Endothelial cell of umbilical vein (primary cell): ENCODE data around the gene MT1E. TPM values are rescaled to one million over a fixed set of nuclear protein-coding genes. Genes with fewer than 3 reads are reported as not detected.

Experiments used
- BruUV-seq: library from RNA; stranded (reverse); fragments of 400-500 nt; replicated peaks from 2 replicates; lab custom pipeline; 2021; lab: Mats Ljungman, UMichigan
- CTCF ChIA-PET: fragments of 300-600, 350-600 bp; sonication (Branson Sonifier 250); formaldehyde crosslinking; loops from one replicate; lab custom pipeline; 2021; ENCODE audit warnings: antibody characterized with exemption, inconsistent platforms; lab: Charles Lee
- POLR2A ChIA-PET: fragments of 300-600, 350-600 bp; sonication (Branson Sonifier 250); formaldehyde crosslinking; loops from one replicate; lab custom pipeline; 2021; ENCODE audit warnings: antibody characterized with exemption, inconsistent platforms; lab: Charles Lee
- DNase-seq: peaks from one replicate; pipeline ENCODE4 v3.0.0-alpha.2; 2011; ENCODE audit warnings: low read depth, low spot score
- FAIRE-seq: peaks from 2 replicates; lab custom pipeline; 2011; peaks lifted over from hg19 to GRCh38; lab: Jason Lieb, UNC
- H2AFZ ChIP-seq: 2 replicates; pipeline ENCODE4 v1.6.0; 2012; ENCODE audit warnings: low read depth, low read length, control low read depth, inconsistent platforms
- H3K27ac ChIP-seq: 2 replicates; pipeline ENCODE4 v1.5.1; 2011; ENCODE audit warnings: low read depth, mild to moderate bottlenecking, control low read depth, low read length, moderate library complexity; ENCODE audit not compliant: insufficient read depth
- H3K27me3 ChIP-seq, 2 experiments: 2 replicates each; pipeline versions ENCODE4 v1.6.0 to v1.6.1; 2011; ENCODE audit warnings: low read length in 2 of 2, mixed read lengths in 1 of 2; ENCODE audit not compliant: control insufficient read depth in 2 of 2, insufficient read depth in 2 of 2
- H3K36me3 ChIP-seq, 2 experiments: 2 replicates in 1 of 2; 3 replicates in 1 of 2; pipeline ENCODE4 v1.5.1; 2011; ENCODE audit warnings: low read length in 2 of 2, mild to moderate bottlenecking in 1 of 2, moderate library complexity in 1 of 2; ENCODE audit not compliant: control insufficient read depth in 2 of 2, insufficient read depth in 2 of 2; ENCODE audit errors: extremely low read depth in 1 of 2
- H3K4me1 ChIP-seq: 3 replicates; pipeline ENCODE4 v1.5.1; 2011; ENCODE audit warnings: mild to moderate bottlenecking, low read length; ENCODE audit not compliant: control insufficient read depth, insufficient read depth; ENCODE audit errors: extremely low read depth
- H3K4me2 ChIP-seq: 2 replicates; pipeline ENCODE4 v1.6.1; 2011; ENCODE audit warnings: low read length, control low read depth, mixed read lengths; ENCODE audit not compliant: insufficient read depth
- H3K4me3 ChIP-seq, 3 experiments: fragments of 200-600 bp in 1 of 3; sonication (generic), shearing (Covaris generic) in 1 of 3; replicated peaks in 1 of 3; 2 replicates each; pipeline ENCODE4 v1.5.1; 2011 to 2016; ENCODE audit warnings: control low read depth in 3 of 3, low read length in 3 of 3, mild to moderate bottlenecking in 2 of 3, inconsistent platforms in 1 of 3, low read depth in 1 of 3, moderate library complexity in 1 of 3; ENCODE audit not compliant: insufficient read depth in 1 of 3
- H3K79me2 ChIP-seq: 2 replicates; pipeline ENCODE4 v1.6.0; 2012; ENCODE audit warnings: low read length, inconsistent platforms; ENCODE audit not compliant: control insufficient read depth, insufficient read depth
- H3K9ac ChIP-seq: replicated peaks from 2 replicates; pipeline ENCODE3; 2011; ENCODE audit warnings: low read length, control low read depth; ENCODE audit not compliant: insufficient read depth; ENCODE audit errors: extremely low read depth
- H3K9me1 ChIP-seq: replicated peaks from 3 replicates; pipeline ENCODE4 v1.6.0; 2011; ENCODE audit warnings: mild to moderate bottlenecking, low read length; ENCODE audit not compliant: control insufficient read depth, insufficient read depth; ENCODE audit errors: extremely low read depth
- H3K9me3 ChIP-seq: replicated peaks from 2 replicates; pipeline ENCODE4 v1.5.1; 2012; ENCODE audit warnings: low read length, inconsistent platforms; ENCODE audit not compliant: control insufficient read depth, insufficient read depth
- H4K20me1 ChIP-seq: replicated peaks from 2 replicates; pipeline ENCODE3; 2011; ENCODE audit warnings: mild to moderate bottlenecking, low read length; ENCODE audit not compliant: control insufficient read depth, insufficient read depth; ENCODE audit errors: extremely low read depth
- CTCF ChIP-seq, 2 donors: IDR thresholded peaks; 1 replicate in 1 of 2; 2 replicates in 1 of 2; pipeline ENCODE4 v1.5.1; 2011; ENCODE audit warnings: low read length in 2 of 2, mild to moderate bottlenecking in 2 of 2, moderate library complexity in 2 of 2, control low read depth in 1 of 2, inconsistent platforms in 1 of 2, low read depth in 1 of 2; ENCODE audit not compliant: insufficient read depth in 1 of 2; ENCODE audit errors: extremely low read depth in 1 of 2
- EZH2 ChIP-seq: IDR thresholded peaks from 2 replicates; pipeline ENCODE4 v1.6.1; 2012; ENCODE audit warnings: borderline replicate concordance, low read depth, mild to moderate bottlenecking, moderate library complexity, low read length, inconsistent platforms; ENCODE audit not compliant: severe bottlenecking
- FOS ChIP-seq: IDR thresholded peaks from 2 replicates; pipeline ENCODE4 v1.6.1; 2011; ENCODE audit warnings: mild to moderate bottlenecking, low read length, moderate library complexity, borderline replicate concordance; ENCODE audit not compliant: insufficient read depth
- GATA2 ChIP-seq: IDR thresholded peaks from 2 replicates; pipeline ENCODE4 v1.7.0; 2011; ENCODE audit warnings: low read depth, mild to moderate bottlenecking, moderate library complexity, mixed read lengths, low read length; ENCODE audit not compliant: insufficient read length, insufficient read depth
- JUN ChIP-seq: IDR thresholded peaks from 2 replicates; pipeline ENCODE4 v1.6.1; 2011; ENCODE audit warnings: borderline replicate concordance, low read depth; ENCODE audit not compliant: insufficient read length, insufficient read depth
- MAX ChIP-seq: IDR thresholded peaks from 2 replicates; pipeline ENCODE4 v1.6.1; 2011; ENCODE audit not compliant: insufficient read depth, insufficient read length
- MYC ChIP-seq: IDR thresholded peaks from one replicate; pipeline ENCODE4 v1.6.1; 2011; ENCODE audit warnings: mild to moderate bottlenecking, low read depth, low read length
- POLR2A ChIP-seq: IDR thresholded peaks from 2 replicates; pipeline ENCODE4 v1.6.1; 2012; ENCODE audit warnings: low read depth, mild to moderate bottlenecking, control low read depth, low read length
- POLR2AphosphoS5 ChIP-seq: IDR thresholded peaks from 2 replicates; pipeline ENCODE4 v1.6.1; 2012; ENCODE audit warnings: low read depth, mild to moderate bottlenecking, control low read depth, low read length, moderate library complexity; ENCODE audit not compliant: insufficient read depth
- dilution Hi-C: fragments of 300-500 bp; cut with MboI; formaldehyde crosslinking; loops from one replicate; pipeline ENCODE4 v1.15.0; 2019; ENCODE audit warnings: low sequenced_read_pairs; ENCODE audit not compliant: extremely low pct_ligation_motif_present
- intact Hi-C: fragments of 100-400 bp; cut with micrococcal nuclease; formaldehyde crosslinking; loops from one replicate; pipeline ENCODE4 v1.10.0; 2022
- polyA plus RNA-seq, 4 experiments: library from polyadenylated mRNA; depleted of rRNA in 3 of 4; stranded (reverse) in 3 of 4; unstranded in 1 of 4; fragments of >200 nt; gene quantifications; 2 replicates each; pipeline versions ENCODE4 v1.2.1 to v1.2.3, GENCODE V29; 2011 to 2012; ENCODE audit warnings: missing spikeins in 1 of 4
- total RNA-seq: library from RNA; stranded (reverse); gene quantifications from 2 replicates; pipeline ENCODE4 v1.2.3, GENCODE V29; 2021

Gene MT1E
- total and polyA plus RNA-seq, 2 donors (not counting 3 experiments of a cell fraction or from before 2014, with no cell fraction given): 208 to 346 TPM

GRCh38 chr16:56640076-56640475 lies 14.5 kb downstream of the MT1E start:
- CTCF ChIA-PET: interaction anchor here (1.4 to 1.7 kb wide), 2 partner anchors 36 to 62 kb away, joined by 5 to 6 read pairs; no protein-coding TSS in a partner anchor
- H3K4me2 ChIP-seq: no peak overlapping the region
- TF ChIP-seq POLR2AphosphoS5 (no peak), CTCF (IDR thresholded peaks at IDR 0.05; ENCODE audit: extremely low read depth in 1 of 2, insufficient read depth in 1 of 2, low read depth in 1 of 2, low read length in 2 of 2) (no peak), FOS (no peak), GATA2 (no peak), MAX (no peak), MYC (no peak), POLR2A (no peak), JUN (no peak), EZH2 (no peak)
- H3K9ac ChIP-seq: no peak overlapping the region
- no peak overlapping the region for H3K27ac ChIP-seq
- H4K20me1 ChIP-seq: no peaks in the 10 kb centered on the region
- no peaks in the 10 kb centered on the region for H3K9me1 ChIP-seq
- DNase-seq (no peak), FAIRE-seq (no peak)
- dilution Hi-C loops: no loop called here
- no peak overlapping the region for H3K4me3 ChIP-seq
- POLR2A ChIA-PET: no interaction called here
- peaks cover 35 to 50% of the 10 kb centered on the region in 2 experiments for H3K27me3 ChIP-seq
- no peaks in the 10 kb centered on the region for H3K79me2 ChIP-seq
- BruUV-seq: no TSS peak
- H3K4me1 ChIP-seq: peaks cover 15% of the 10 kb centered on the region
- H3K9me3 ChIP-seq: no peaks in the 10 kb centered on the region
- no peak overlapping the region for H2AFZ ChIP-seq
- H3K36me3 ChIP-seq: no peaks in the 10 kb centered on the region
- intact Hi-C loops: no loop called here
